Type B pancreatic cell (in vitro differentiated cells): ENCODE results near the gene ZNF275. TPM values are rescaled to one million over a fixed set of nuclear protein-coding genes. Genes with fewer than 3 reads are reported as not detected.
"Not testable (repeated sequence)": the region's sequence is repeated elsewhere in the genome, so short reads cannot be mapped to it uniquely, and the experiment has no call there.

ENCODE experiments used
- DNase-seq: peaks from one replicate; pipeline ENCODE4 v3.0.0; 2021; ENCODE audit warnings: mixed read lengths; ENCODE audit not compliant: unreplicated experiment; ENCODE audit errors: extremely low spot score
- H3K27ac Mint-ChIP-seq: 2 replicates; pipeline ENCODE4 v1.8.0; 2021; ENCODE audit warnings: mild to moderate bottlenecking, mixed read lengths
- H3K27me3 Mint-ChIP-seq: 2 replicates; pipeline ENCODE4 v1.8.0; 2021; ENCODE audit warnings: mixed read lengths
- H3K36me3 Mint-ChIP-seq: 2 replicates; pipeline ENCODE4 v1.8.0; 2021; ENCODE audit warnings: mixed read lengths
- H3K4me1 Mint-ChIP-seq: one replicate; pipeline ENCODE4 v1.8.0; 2021; ENCODE audit warnings: mixed read lengths; ENCODE audit not compliant: unreplicated experiment
- H3K4me3 Mint-ChIP-seq: 2 replicates; pipeline ENCODE4 v1.8.0; 2021; ENCODE audit warnings: mild to moderate bottlenecking, mixed read lengths
- H3K9me3 Mint-ChIP-seq: 2 replicates; pipeline ENCODE4 v1.8.0; 2021; ENCODE audit warnings: mixed read lengths
- CTCF ChIP-seq: fragments of 200-600 bp; sonication (generic); conservative IDR thresholded peaks from 2 replicates; pipeline ENCODE4 v1.5.0; 2021; ENCODE audit warnings: antibody characterized with exemption, mild to moderate bottlenecking
- total RNA-seq: library from RNA; stranded (reverse); gene quantifications from 2 replicates; pipeline ENCODE4 v1.2.1, GENCODE V29; 2021; ENCODE audit warnings: low replicate concordance

Gene ZNF275
- total RNA-seq, 1 donor from 2014 or later: 11.9 TPM

- H3K27me3 Mint-ChIP-seq: peaks cover 7% of the 10 kb centered on the region
- no peak for DNase-seq
- H3K27ac Mint-ChIP-seq: no peak overlapping the region
- TF ChIP-seq CTCF: no peak
- no peak overlapping the region for H3K4me3 Mint-ChIP-seq
- H3K4me1 Mint-ChIP-seq: no peaks in the 10 kb centered on the region
- H3K36me3 Mint-ChIP-seq: no peaks in the 10 kb centered on the region
- no peaks in the 10 kb centered on the region for H3K9me3 Mint-ChIP-seq
Measured at GRCh38 chrX:153317306-153317705, 16.6 kb upstream of the ZNF275 start.

DNA sequence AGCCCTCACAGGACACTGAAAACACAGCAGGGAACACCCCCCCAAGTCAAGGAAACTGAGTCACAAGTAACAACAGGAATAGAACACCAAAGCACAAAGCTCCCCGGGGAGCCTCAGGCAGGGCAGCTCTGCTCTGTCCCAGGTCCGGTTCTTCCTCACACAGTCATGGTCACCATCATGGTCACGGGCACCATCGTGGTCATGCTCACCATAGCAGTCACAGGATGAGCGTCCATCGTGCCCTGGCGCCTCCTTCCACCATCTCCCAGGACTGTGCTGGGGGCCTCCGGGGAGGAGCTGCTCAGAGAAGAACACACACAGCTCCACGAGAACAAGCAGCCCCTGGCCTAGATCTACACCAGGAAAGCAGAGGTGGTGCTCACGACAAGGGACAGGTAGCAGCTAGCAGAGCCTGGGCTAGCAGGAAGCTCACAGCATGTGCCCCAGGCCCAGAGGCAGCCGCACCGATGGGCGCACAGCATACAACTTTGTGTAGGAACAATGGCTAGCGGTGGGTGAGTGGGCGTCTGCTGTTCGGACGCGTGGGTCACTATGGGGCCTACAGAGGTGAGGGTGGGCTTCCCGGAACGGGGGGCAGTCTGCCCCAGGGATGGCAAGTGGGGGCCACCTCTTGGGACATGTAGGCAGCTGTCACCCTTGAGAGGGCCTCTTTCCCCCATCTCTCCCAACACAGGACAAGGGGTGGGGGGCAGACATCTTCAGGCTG is 15.8 kb upstream of the ZNF275 start:
- Mint-ChIP-seq H3K4me1 (no peaks in the 10 kb centered on the region), H3K9me3 (no peaks in the 10 kb centered on the region), H3K36me3 (no peaks in the 10 kb centered on the region), H3K27me3 (peaks cover 8% of the 10 kb centered on the region), H3K4me3 (no peak overlapping the region), H3K27ac (no peak overlapping the region)
- DNase-seq: no peak
- TF ChIP-seq CTCF: no peak

GRCh38 chrX:153318811-153319210 is 15.1 kb upstream of the ZNF275 start:
- no peak for TF ChIP-seq CTCF
- no peak for DNase-seq
- Mint-ChIP-seq H3K27me3 (peaks cover 12% of the 10 kb centered on the region), H3K4me3 (no peak overlapping the region), H3K36me3 (no peaks in the 10 kb centered on the region), H3K9me3 (no peaks in the 10 kb centered on the region), H3K27ac (no peak overlapping the region), H3K4me1 (no peaks in the 10 kb centered on the region)

DNA sequence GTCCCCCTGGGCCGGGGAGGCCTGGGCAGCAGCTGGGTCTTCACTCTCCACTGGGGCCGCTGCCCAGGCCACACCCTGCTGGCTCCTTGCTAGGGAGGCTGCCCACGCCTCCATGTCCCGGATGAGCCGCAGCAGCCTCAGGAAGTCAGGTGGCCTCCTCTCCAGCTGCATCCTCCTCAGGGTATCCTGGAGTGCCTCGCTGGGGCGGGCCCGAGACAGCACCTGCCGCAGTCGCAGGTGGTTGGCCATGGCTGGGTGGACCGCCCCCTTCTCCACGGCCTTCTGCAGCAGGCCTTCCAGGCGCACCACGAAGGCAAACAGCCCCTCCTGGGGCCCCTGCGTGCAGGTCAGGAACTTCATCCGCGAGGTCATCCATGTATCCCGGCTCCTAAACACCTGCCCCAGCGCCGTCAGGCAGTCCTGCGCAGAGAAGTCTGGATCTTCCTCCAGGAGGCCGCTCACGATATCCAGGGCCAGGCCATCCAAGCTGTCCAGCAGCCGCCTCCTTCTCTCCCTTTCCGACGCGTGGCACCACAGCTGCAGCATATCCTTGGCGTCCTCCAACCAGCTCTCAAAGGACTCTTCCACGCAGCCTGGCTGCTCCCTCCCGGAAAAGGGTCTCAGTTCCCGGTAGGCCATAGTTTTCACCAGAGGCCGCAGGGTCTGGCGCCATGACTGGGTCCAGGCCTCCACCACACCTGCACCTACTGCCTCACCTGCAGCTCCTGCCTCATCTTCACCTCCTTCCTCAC is 14.5 kb upstream of the ZNF275 start:
- Mint-ChIP-seq H3K4me3 (no peak overlapping the region), H3K27me3 (peaks cover 15% of the 10 kb centered on the region), H3K27ac (no peak overlapping the region), H3K36me3 (no peaks in the 10 kb centered on the region), H3K4me1 (no peaks in the 10 kb centered on the region), H3K9me3 (no peaks in the 10 kb centered on the region)
- DNase-seq: no peak
- TF ChIP-seq CTCF: no peak

DNA sequence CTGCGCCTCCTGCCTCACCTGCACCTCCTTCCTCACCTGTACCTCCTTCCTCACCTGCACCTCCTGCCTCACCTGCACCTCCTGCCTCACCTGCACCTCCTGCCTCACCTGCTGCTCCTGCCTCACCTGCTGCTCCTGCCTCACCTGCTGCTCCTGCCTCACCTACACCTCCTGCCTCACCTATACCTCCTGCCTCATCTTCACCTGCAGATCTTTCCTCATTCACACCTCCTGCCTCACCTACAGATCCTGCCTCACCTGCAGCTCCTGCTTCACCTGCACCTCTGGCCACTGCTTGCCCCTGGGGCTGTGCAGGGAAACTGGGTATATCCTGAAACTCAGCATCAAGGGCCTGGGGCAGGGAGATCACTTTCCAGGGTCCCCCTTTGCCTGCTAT is 13.9 kb upstream of the ZNF275 start:
- H3K36me3 Mint-ChIP-seq, H3K27ac Mint-ChIP-seq, H3K4me1 Mint-ChIP-seq, H3K4me3 Mint-ChIP-seq, DNase-seq, H3K9me3 Mint-ChIP-seq: not testable (repeated sequence)
- H3K27me3 Mint-ChIP-seq: peaks cover 20% of the 10 kb centered on the region

GRCh38 chrX:153320555-153321184 is 13.3 kb upstream of the ZNF275 start:
- DNase-seq: no peak
- H3K27me3 Mint-ChIP-seq: peaks cover 23% of the 10 kb centered on the region
- H3K4me3 Mint-ChIP-seq: no peak overlapping the region
- H3K36me3 Mint-ChIP-seq: no peaks in the 10 kb centered on the region
- no peaks in the 10 kb centered on the region for H3K4me1 Mint-ChIP-seq
- no peak overlapping the region for H3K27ac Mint-ChIP-seq
- no peaks in the 10 kb centered on the region for H3K9me3 Mint-ChIP-seq
- TF ChIP-seq CTCF: no peak
